ENCODE measurements around the gene PVALEF.

- no peak for TF ChIP-seq CTCF (IDR thresholded peaks at IDR 0.05; ENCODE audit: extremely low read depth in 1 of 2, insufficient read depth in 1 of 2, low read depth in 1 of 2, low read length in 2 of 2)
- no peak for TF ChIP-seq EZH2 (IDR thresholded peaks at IDR 0.05; ENCODE audit: borderline replicate concordance, low read depth, low read length, severe bottlenecking)
- TF ChIP-seq POLR2A (IDR thresholded peaks at IDR 0.05; ENCODE audit: low read depth, low read length) = no peak
These were observed 47.1 kb downstream of the PVALEF start for GRCh38 chr17:81212365-81212764.
